Endodermal cell (in vitro differentiated cells): Measurements from ENCODE around the gene ACSL3. TPM values are rescaled to one million over a fixed set of nuclear protein-coding genes. Genes with fewer than 3 reads are reported as not detected.
"Not testable (repeated sequence)": the region's sequence is repeated elsewhere in the genome, so short reads cannot be mapped to it uniquely, and the experiment has no call there.

ENCODE experiments used
- DNase-seq: peaks from one replicate; pipeline ENCODE4 v3.0.0-alpha.2; 2017
- H3K27ac ChIP-seq: 2 replicates; pipeline ENCODE4 v1.5.1; 2013; ENCODE audit warnings: mild to moderate bottlenecking, low read depth, low read length, moderate library complexity
- H3K27me3 ChIP-seq: 2 replicates; pipeline ENCODE4 v1.6.1; 2013; ENCODE audit warnings: mild to moderate bottlenecking, low read length, moderate library complexity; ENCODE audit not compliant: insufficient read depth, control insufficient read depth, poor library complexity, severe bottlenecking
- H3K36me3 ChIP-seq: 2 replicates; pipeline ENCODE4 v1.7.0; 2013; ENCODE audit warnings: mild to moderate bottlenecking, low read length, moderate library complexity; ENCODE audit not compliant: control insufficient read depth, insufficient read depth
- H3K4me1 ChIP-seq: one replicate; pipeline ENCODE4 v1.7.0; 2013; ENCODE audit warnings: low read length; ENCODE audit not compliant: control insufficient read depth, insufficient read depth
- H3K4me3 ChIP-seq: 2 replicates; pipeline ENCODE4 v1.5.1; 2013; ENCODE audit warnings: mild to moderate bottlenecking, low read length, moderate library complexity
- H3K9ac ChIP-seq: 2 replicates; pipeline ENCODE4 v1.6.1; 2013; ENCODE audit warnings: mild to moderate bottlenecking, low read length, moderate library complexity; ENCODE audit not compliant: poor library complexity, severe bottlenecking; ENCODE audit errors: extremely low read depth
- H3K9me3 ChIP-seq: 2 replicates; pipeline ENCODE4 v1.6.1; 2013; ENCODE audit warnings: mild to moderate bottlenecking, low read length, moderate library complexity; ENCODE audit not compliant: control insufficient read depth
- H3K27ac Mint-ChIP-seq: 2 replicates; pipeline ENCODE4 v1.8.0; 2020; ENCODE audit warnings: mixed read lengths
- H3K27me3 Mint-ChIP-seq: 2 replicates; pipeline ENCODE4 v1.8.0; 2021; ENCODE audit warnings: mild to moderate bottlenecking, mixed read lengths; ENCODE audit not compliant: insufficient read depth
- H3K36me3 Mint-ChIP-seq: 2 replicates; pipeline ENCODE4 v1.8.0; 2020; ENCODE audit warnings: low read depth, mixed read lengths
- H3K4me1 Mint-ChIP-seq: 2 replicates; pipeline ENCODE4 v1.8.0; 2020; ENCODE audit warnings: mixed read lengths
- H3K4me3 Mint-ChIP-seq: 2 replicates; pipeline ENCODE4 v1.8.0; 2020; ENCODE audit warnings: mild to moderate bottlenecking, moderate library complexity, mixed read lengths
- H3K9me3 Mint-ChIP-seq: 2 replicates; pipeline ENCODE4 v1.8.0; 2020; ENCODE audit warnings: mild to moderate bottlenecking, mixed read lengths
- CTCF ChIP-seq: fragments of 200-600 bp; sonication (generic); conservative IDR thresholded peaks from 2 replicates; pipeline ENCODE4 v1.5.0; 2021; ENCODE audit warnings: antibody characterized with exemption, mild to moderate bottlenecking
- WGBS, 2 experiments: methylation state at CpG; one replicate each; pipeline versions ENCODE4 v1.1.5 to v1.1.7; 2013; ENCODE audit warnings: missing lambda C conversion rate in 2 of 2, mixed read lengths in 1 of 2; ENCODE audit not compliant: insufficient coverage in 1 of 2, insufficient read length in 1 of 2; 5-methylcytosine and 5-hydroxymethylcytosine counted together
- total RNA-seq, 2 donors: library from RNA; stranded (reverse); fragmentation: NEBNext Ultra II Directional in 1 of 2; extraction: Animal tissue kit (Norgen Biotek cat#: 25700) in 1 of 2; gene quantifications; 2 replicates in 1 of 2; 3 replicates in 1 of 2; pipeline ENCODE4 v1.2.1, GENCODE V29; 2021

Gene ACSL3
- total RNA-seq, 2 donors from 2014 or later, result 65.2 to 65.7 TPM

GRCh38 chr2:222844323-222844722, 16.5 kb upstream of the ACSL3 start:
- H3K9me3 ChIP-seq, result no peaks in the 10 kb centered on the region
- no peak overlapping the region for H3K4me3 ChIP-seq
- no peaks in the 10 kb centered on the region for H3K9me3 Mint-ChIP-seq
- no peak for DNase-seq
- H3K27me3 Mint-ChIP-seq, result no peaks in the 10 kb centered on the region
- H3K9ac ChIP-seq, result no peak overlapping the region
- H3K27ac Mint-ChIP-seq, result no peak overlapping the region
- WGBS, 2 experiments, result 75 to 79% methylated on average over 5 to 6 of the region's 6 CpGs
- H3K4me3 Mint-ChIP-seq, result no peak overlapping the region
- H3K4me1 ChIP-seq, result no peaks in the 10 kb centered on the region
- H3K27ac ChIP-seq, result no peak overlapping the region
- TF ChIP-seq CTCF, result no peak
- no peaks in the 10 kb centered on the region for H3K36me3 ChIP-seq
- H3K27me3 ChIP-seq, result peaks cover 5% of the 10 kb centered on the region
- no peaks in the 10 kb centered on the region for H3K36me3 Mint-ChIP-seq
- peaks cover 4% of the 10 kb centered on the region for H3K4me1 Mint-ChIP-seq

- not testable (repeated sequence) for H3K27me3 Mint-ChIP-seq, H3K36me3 Mint-ChIP-seq, H3K36me3 ChIP-seq, H3K9ac ChIP-seq, H3K27ac Mint-ChIP-seq, H3K4me1 Mint-ChIP-seq, H3K4me3 ChIP-seq, H3K4me1 ChIP-seq, H3K27me3 ChIP-seq, DNase-seq, H3K9me3 ChIP-seq, H3K27ac ChIP-seq, H3K4me3 Mint-ChIP-seq, H3K9me3 Mint-ChIP-seq
- WGBS, 2 experiments, result 95% methylated on average over 2 to 3 of the region's 3 CpGs
Observed at GRCh38 chr2:222845314-222845713, 15.5 kb upstream of the ACSL3 start.

GRCh38 chr2:222846003-222846402, 14.8 kb upstream of the ACSL3 start:
- H3K9me3 Mint-ChIP-seq, result no peaks in the 10 kb centered on the region
- no peak for DNase-seq
- no peak overlapping the region for H3K4me3 Mint-ChIP-seq
- Histone ChIP-seq H3K36me3 (no peaks in the 10 kb centered on the region), H3K4me3 (no peak overlapping the region), H3K9ac (no peak overlapping the region), H3K4me1 (no peaks in the 10 kb centered on the region), H3K9me3 (no peaks in the 10 kb centered on the region), H3K27ac (no peak overlapping the region), H3K27me3 (peaks cover 5% of the 10 kb centered on the region)
- H3K4me1 Mint-ChIP-seq, result peaks cover 4% of the 10 kb centered on the region
- H3K36me3 Mint-ChIP-seq, result no peaks in the 10 kb centered on the region
- 90 to 97% methylated on average over 4 of the region's 4 CpGs for WGBS, 2 experiments
- no peak for TF ChIP-seq CTCF
- H3K27ac Mint-ChIP-seq, result no peak overlapping the region
- H3K27me3 Mint-ChIP-seq, result peaks cover 4% of the 10 kb centered on the region

- H3K9me3 ChIP-seq, H3K4me1 Mint-ChIP-seq, DNase-seq, H3K4me3 ChIP-seq, H3K4me3 Mint-ChIP-seq, H3K36me3 ChIP-seq, H3K9me3 Mint-ChIP-seq, H3K9ac ChIP-seq, H3K36me3 Mint-ChIP-seq, H3K27ac ChIP-seq, H3K27ac Mint-ChIP-seq, H3K4me1 ChIP-seq: not testable (repeated sequence)
- H3K27me3 ChIP-seq, result peaks cover 23% of the 10 kb centered on the region
- 93 to 94% methylated on average over 4 to 6 of the region's 6 CpGs for WGBS, 2 experiments
- H3K27me3 Mint-ChIP-seq, result peaks cover 19% of the 10 kb centered on the region
Observed at GRCh38 chr2:222848031-222848430, 12.8 kb upstream of the ACSL3 start.
